Nucleus accumbens (tissue), 56 donors: Measurements from ENCODE around the gene PRKCG.

Experiments
- DNase-seq, 56 donors: peaks; one replicate each; lab custom pipeline; 2025; lab: John Stamatoyannopoulos, UW

PRKCG gene

DNA sequence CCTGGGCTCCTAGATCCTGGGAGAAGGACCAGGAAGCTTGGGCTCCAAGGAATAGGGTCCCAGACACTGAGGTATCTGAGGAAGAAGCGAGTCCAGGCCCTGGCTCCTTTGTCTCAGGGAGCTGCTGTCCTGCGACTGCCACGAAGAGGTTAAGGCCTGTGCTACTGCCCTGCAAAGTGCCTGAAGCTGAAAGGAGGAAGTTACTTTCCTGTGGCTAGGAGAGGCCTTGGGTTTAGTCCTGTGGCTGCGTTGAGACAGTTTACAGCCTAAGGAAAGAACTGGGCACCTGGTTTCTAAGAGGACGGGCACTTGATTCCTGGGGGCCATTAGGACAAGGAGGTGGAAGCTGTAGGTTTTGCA lies 11.5 kb upstream of the PRKCG start:
- DNase-seq: peak in 3 of 56 donors; percentile 5 to 14 (median 12)

DNA sequence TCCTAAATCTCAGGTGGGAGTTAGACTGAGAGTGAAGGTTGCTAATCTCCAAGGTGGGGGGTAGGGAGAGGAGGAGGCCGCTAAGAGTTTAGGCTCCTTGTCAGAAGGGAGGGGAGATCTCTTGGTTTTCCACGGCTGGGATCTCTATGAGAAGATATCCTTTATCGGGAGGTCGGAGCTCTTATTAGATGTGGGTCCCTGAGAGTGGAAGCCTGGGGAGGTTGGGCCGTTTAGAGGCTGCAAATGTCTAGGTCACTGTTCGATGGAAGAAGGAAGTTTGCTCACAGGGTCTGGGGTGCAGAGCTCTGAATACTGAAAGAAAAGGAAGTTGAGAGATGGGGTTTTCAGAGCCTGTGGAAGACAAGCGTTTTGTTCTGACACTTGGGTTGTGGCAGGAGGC lies 10.5 kb upstream of the PRKCG start:
- peak in 1 of 56 donors; percentile 7 for DNase-seq

DNA sequence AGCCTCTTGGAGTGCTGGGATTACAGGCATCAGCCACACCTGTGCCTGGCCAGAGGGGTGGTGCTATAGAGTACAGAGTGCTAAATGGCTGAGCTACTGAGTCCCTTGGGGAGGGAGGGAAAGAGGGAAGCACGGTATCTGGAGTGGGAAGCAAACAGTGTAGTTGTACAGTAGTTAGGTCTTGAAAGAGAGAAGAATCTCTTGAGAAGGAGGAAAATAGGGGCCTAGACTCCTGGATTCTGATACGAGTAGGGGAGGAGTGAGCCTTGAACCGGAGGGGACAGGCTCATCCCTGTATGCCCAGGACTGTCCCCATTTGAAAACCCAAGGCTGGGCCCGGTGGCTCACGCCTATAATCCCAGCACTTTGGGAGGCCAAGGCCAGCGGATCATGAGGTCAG lies 9.2 kb upstream of the PRKCG start:
- DNase-seq: no peak

DNA sequence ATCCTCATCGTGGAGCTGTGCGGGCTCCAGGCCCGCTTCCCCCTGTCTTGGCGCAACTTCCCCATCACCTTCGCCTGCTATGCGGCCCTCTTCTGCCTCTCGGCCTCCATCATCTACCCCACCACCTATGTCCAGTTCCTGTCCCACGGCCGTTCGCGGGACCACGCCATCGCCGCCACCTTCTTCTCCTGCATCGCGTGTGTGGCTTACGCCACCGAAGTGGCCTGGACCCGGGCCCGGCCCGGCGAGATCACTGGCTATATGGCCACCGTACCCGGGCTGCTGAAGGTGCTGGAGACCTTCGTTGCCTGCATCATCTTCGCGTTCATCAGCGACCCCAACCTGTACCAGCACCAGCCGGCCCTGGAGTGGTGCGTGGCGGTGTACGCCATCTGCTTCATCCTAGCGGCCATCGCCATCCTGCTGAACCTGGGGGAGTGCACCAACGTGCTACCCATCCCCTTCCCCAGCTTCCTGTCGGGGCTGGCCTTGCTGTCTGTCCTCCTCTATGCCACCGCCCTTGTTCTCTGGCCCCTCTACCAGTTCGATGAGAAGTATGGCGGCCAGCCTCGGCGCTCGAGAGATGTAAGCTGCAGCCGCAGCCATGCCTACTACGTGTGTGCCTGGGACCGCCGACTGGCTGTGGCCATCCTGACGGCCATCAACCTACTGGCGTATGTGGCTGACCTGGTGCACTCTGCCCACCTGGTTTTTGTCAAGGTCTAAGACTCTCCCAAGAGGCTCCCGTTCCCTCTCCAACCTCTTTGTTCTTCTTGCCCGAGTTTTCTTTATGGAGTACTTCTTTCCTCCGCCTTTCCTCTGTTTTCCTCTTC lies 8.0 kb upstream of the PRKCG start:
- no peak for DNase-seq

DNA sequence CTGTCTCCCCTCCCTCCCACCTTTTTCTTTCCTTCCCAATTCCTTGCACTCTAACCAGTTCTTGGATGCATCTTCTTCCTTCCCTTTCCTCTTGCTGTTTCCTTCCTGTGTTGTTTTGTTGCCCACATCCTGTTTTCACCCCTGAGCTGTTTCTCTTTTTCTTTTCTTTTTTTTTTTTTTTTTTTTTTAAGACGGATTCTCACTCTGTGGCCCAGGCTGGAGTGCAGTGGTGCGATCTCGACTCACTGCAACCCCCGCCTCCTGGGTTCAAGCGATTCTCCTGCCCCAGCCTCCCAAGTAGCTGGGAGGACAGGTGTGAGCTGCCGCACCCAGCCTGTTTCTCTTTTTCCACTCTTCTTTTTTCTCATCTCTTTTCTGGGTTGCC lies 7.4 kb upstream of the PRKCG start:
- no peak for DNase-seq

DNA sequence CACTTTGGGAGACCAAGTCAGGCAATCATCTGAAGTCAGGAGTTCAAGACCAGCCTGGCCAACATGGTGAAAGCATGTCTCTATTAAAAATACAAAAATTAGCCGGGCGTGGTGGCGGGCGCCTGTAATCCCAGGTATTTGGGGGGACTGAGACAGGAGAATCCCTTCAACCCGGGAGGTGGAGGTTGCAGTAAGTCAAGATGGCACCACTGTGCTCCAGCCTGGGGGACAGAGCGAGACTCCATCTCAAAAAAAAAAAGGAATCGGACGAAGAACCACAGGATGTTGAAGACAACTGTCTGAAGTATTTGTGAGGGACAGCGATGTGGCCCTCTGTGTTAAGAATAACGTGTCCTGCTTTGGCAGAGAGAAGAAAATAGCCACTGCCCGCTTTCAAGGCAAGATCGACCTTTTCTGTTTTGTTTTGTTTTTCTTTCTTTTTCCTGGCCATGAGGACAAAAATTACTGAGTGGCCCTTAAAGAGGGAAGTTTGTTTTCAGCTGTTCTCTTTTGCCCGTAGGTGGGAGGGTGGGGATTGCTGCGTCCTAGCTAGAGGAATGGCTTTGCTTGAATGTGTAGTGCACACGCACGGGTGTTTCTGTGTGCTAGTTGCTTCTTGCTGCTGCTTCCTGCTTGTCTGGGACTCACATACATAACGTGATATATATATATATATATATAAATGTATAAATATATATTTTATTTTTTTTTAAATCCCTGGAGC lies 6.2 kb upstream of the PRKCG start:
- no peak for DNase-seq

DNA sequence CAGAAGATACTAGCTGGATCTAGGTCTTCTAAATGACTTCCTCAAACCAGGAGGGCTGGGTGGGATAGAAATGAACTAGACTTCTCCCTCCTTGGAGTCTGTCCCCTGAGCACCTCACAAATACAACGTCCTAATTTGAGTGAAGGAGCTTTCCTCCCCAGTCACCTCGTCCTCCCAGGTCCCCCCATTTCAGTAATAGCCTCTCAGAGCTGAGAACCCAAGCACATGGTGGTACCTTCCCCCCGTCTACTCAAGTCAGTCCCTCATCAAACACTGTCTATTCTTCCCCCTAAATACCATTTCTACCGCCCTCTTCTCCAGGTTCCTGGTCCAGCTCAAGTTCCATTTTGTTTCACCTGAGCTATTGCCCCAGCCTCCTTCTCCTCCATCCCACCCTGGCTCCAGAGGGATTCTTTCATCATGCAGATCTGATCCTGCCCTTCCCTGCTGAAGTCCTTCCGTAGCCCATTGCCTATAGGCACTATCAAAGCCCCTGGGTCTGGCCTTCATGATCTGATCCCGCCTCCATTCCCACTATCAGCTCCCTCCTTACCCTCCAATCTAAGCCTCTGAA lies 5.3 kb upstream of the PRKCG start:
- no peak for DNase-seq

DNA sequence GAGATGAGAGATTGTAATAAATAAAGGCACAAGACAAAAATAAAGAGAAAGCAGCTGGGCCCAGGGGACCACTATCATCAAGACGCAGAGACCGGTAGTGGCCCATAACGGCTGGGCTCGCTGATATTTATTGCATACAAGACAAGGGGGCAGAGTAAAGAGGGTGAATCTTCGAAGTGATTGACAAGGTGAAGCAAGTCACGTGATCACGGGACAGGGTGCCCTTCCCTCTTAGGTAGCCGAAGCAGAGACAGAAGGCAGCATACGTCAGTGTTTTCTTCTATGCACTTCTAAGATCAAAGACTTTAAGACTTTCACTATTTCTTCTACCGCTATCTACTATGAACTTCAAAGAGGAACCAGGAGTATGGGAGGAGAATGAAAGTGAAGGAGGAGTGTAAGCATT lies 4.6 kb upstream of the PRKCG start:
- DNase-seq: no peak

DNA sequence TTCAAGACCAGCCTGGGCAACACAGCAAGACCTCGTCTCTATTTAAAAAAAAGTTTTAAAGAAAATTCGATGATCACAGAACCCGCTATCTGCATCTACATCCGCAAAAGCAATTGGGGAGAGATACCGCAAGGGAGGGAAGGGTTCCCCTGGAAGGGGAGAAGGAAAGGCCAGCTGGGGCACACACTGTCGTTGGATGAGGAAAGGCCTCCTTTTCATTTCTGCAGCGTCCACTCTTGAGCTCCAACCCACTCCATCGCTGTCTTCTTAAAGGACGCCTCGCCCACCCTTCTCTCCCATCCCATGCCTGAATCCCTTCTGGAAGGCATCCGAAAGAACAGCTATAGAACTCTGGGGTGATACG lies 3.2 kb upstream of the PRKCG start:
- DNase-seq: no peak

DNA sequence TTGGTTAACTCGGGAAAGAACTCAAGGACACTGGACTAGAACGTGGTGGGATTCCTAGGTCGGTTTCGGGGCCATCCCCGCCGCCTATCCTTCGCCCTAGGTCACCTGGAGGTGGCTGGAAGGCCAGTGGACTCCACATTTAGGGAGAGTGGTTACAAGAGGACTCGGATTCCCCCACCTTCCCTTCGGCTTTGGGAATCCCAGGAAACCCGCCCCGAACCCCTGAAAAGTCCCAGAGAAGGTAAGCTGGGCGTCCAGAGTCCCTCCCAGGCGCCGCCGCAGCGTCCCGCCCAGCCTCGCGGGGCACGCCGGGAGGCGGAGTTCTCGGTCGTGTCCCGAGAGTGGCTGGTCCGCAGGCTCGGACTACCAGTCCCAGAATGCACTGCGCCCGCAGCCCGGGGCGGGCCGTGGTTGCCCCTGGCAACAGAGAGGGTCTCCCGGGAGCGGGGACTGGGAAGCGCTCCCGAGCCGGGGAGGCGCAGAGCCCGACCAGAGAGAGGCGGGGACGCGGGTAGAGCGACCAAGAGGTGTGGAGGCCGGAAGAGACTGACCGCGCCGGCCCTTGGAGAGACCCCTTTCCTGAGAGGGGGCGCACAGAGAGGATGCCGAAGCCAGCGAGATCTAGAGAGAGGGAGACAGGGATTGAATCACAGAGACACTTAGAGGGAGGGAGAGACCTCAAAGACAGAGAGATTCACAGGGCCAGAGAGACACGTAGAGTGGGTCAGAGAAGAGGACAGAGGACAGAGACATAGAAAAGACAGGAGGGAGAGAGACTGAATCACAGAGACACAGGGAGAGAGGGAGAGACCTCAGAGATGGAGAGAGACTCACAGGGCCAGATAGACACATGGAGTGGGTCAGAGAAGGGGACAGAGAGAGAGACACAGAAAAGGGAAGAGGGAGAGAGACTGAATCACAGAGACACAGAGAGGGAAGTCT lies 2.6 kb upstream of the PRKCG start:
- peak; percentile 53 to 98 (median 88) for DNase-seq

DNA sequence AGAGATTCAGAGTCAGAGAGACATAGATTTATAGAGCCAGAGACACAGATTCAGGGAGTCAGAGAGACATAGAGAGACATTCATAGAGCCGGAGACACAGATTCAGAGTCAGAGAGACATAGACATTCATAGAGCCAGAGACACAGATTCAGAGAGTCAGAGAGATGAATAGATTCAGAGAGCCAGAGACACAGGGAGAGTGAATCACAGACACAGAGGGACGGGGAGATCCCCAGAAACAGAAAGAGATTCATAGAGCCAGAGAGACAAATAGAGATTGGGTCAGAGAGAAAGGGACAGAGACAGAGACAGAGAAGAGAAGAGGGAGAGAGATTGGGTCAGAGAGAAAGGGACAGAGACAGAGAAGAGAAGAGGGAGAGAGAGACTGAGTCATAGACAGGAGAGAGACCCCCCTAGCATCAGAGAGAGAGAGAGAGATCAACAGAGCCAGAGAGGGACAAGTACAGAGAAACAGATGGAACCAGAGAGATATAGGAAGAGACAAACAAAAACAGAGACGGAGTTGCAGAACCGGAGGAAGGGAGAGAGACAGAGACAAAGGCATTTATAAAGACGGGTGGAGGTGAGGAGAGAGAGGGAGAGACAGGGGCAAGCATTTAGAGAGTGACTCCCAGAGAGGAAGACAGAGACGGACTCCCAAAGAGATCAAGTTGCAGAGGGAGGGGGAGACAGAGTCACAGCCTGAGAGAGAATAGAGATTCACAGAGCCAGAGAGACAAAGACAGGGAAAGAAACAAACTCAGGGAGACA lies 1.1 kb upstream of the PRKCG start:
- DNase-seq: no peak

DNA sequence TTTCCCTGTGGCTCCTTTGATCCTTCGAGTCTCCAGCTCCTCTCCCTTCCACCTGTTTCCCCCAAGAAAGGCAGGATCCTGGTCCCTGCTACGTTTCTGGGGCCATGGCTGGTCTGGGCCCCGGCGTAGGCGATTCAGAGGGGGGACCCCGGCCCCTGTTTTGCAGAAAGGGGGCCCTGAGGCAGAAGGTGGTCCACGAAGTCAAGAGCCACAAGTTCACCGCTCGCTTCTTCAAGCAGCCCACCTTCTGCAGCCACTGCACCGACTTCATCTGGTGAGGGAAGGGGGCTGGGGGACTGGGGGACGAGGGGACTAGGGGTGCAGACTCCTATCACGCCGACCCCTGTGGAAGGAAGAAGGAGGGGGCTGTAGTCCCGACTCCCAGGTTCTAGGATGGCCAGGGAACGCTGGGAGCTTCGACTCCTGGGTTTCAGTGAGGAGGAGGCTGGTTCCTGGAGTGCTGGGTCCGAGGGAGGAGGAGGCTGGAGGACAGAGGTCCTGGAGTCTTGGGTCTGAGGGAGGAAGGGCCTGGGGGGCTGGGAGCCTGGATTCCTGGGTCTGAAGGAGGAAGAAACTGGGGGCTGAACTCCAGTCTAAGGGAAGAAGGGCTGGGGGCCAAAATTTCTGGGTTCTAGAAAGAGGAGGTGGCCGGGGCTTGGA lies 524 bp downstream of the PRKCG start:
- no peak for DNase-seq

DNA sequence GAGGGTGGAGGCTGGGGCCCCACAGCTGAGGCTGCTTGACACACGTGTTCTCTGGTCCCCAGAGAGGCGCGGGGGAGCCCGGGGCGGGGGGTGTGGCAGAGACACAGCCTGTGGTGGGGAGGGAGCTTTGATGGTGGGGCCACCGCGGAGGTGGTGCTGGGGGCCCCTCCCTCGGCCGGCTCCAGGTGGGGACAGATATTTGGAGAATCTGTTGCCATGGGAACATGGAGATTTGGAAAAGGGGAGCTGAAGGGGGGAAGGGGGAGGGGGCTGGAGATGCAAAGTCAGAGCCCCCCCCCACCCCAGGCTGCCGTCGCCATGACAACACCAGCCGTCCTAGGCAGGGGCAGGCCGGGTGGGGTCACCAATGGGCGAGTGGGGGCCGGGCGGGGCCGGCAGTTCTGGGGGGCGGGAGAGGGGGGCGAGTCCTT lies 1.2 kb downstream of the PRKCG start:
- peak in 40 of 56 donors; percentile 3 to 85 (median 53) for DNase-seq

DNA sequence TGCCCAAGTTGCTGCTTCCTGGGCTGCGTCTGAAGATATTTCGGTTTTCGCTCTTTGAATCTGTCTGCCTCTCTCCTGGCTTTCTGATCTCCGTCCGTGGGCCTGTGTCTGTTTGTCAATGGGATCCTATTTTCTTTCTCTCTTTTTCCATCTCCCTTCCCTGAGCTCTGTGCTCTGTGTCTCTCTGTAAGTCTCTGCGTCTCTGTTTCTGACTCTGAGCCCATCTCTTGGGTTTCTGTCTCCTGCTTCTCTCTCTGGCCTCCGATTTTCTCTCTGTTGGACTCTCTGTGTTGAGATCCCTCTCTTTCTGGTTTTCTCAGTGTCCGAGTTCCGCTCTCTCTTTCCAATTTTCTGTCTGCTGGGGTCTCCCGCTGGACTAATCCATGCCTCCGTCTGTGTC lies 1.7 kb downstream of the PRKCG start:
- peak in 1 of 56 donors; percentile 45 for DNase-seq

DNA sequence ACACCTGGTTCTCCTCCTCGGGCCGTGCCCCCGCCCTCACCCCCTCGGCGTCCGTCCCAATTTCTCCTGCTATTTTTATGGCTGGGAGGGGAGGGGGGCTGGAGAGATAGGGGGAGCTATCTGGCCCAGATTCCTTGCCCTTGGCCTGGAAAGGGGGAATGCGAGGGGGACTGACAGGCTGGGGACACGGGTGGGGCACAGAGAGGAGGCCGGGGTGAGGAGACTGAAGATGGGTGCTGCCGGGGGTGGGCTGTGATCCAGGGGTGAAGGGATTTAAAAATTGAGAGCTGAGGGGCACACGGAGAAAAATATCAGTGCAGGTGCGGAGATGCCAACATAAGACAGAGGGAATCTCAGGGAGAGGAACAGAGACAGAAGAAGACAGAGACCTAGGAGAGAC lies 2.3 kb downstream of the PRKCG start:
- DNase-seq: no peak

DNA sequence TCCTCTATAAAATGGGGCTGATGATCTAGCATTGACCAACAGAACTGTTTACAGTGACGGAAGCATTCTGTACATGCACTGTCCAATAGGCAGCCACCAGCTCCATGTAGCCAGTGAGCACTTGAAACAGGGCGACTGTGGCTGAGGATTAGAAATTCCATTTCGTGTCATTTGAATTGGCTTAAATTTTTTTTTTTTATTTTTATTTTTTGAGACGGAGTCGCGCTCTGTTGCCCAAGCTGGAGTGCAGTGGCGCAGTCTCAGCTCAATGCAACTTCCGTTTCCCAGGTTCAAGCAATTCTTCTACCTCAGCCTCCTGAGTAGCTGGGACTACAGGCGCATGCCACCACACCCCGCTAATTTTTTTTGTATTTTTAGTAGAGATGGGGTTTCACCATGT lies 3.0 kb downstream of the PRKCG start:
- no peak for DNase-seq

DNA sequence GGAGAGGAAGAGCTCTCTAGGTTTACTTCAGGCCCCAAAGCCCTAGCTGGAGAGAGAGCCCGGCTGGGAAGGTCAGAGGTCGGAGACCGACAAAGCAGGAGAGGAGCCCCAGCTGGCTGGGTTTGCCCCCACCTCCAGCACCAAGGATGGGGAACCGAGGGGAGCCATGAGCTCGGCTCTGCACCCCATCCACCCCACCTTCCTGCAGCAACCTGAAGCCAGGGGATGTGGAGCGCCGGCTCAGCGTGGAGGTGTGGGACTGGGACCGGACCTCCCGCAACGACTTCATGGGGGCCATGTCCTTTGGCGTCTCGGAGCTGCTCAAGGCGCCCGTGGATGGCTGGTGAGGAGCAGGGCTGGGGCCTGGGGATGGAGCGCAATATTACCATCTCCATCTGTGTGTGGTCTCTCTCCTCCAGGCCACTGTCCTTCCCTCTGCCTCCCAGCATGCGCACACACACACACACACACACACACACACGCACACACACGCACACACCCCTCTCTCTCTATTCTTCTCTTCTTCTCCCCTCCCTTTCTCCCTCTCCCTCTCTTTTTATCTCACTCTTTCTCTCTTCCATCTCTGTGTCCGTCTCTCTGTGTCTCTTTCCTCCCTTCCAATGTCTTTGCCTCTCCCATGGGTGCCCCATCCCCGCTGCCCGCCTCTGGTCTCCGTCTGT lies 10.4 kb downstream of the PRKCG start:
- no peak for DNase-seq

DNA sequence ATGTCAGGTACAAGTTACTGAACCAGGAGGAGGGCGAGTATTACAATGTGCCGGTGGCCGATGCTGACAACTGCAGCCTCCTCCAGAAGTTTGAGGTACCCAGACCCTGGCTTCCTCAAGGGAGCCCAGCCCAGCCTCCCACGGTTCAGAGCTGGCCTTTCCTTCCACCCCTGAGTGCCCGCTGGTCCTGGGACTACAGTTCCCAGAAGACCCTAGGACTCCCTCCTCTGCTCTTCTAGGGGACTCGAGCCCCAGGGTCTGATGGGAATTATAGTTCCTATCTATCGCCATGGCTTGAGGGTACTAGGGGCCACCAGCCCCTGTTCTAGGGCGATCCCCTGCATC lies 11.0 kb downstream of the PRKCG start:
- peak in 1 of 56 donors; percentile 3 for DNase-seq

DNA sequence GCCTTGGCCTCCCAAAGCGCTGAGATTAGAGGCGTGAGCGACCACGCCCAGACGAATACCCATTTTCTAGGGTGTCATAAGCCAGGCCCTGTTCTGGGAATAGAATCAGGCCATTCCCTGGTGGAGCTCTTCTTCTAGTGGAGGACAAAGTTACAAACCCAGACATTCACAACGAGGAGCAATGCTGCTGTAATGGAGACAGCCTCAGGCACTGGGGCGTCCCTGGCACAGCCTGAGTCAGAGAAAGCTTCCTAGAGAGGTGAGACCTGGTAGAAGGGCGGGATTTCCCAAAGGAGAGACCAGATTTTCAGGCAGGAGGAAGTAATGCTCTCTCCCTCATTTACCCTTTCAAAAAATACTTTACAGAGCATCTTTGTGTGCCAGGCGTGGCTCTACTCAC lies 12.7 kb downstream of the PRKCG start:
- no peak for DNase-seq
